SW480 (cell line): ENCODE data around the gene TXNDC12.
A peak's percentile ranks its signal among the peaks of the same experiment; 100 is the strongest.

Experiments used
- DNase-seq: peaks from one replicate; pipeline ENCODE4 v3.0.0-alpha.2; 2016; ENCODE audit warnings: low spot score

TXNDC12 gene

DNA sequence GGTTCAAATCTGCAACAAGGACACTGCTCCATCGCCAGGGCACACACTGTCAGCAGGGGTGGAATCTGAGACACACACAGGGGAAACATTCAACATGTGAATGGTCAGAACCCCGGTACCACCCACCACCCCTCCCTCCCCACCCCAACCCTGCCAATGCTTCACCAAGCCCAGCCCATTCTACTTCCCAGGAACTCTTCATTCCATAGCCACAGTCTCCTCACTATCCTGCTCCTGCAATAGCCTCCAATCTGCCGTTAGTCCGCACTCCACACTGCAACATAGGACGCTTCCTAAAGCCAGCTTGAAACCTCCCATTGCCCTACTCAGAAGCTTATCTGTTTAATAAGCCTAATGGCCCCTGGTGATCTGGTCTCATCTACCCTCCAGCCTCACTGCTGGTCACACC lies 57.0 kb downstream of the TXNDC12 start:
- no peak for DNase-seq

DNA sequence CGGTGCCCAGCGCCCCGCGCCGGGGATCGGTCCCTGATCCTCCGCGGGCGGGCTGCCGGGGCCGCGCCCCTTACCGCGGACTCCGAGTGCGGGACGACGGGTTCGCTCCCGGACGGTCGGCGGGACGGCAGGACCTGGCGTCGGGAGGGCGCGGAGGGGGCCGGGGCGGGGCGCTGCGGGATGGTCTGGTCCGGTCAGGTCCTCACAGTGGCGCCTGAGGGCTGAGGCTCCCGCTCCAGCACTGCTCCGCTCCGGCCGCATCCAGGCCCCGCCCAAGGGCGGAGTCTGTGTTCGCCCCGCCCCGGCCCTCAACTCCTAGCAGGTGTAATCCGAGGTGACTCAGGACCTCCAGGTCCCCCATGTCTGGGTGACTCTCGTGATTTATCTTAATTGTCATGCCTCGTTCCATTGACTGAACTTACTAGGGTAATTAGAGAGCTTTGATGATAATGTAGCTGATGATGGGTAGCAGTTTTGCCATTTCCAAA lies 64.5 kb downstream of the TXNDC12 start, which contains the start of gene RAB3B:
TSS of gene RAB3B (minus strand) at position 223 of the 488 bp plus-strand sequence. CDS start 13,583 bp downstream, outside the sequence.
- peak; percentile 65 for DNase-seq

DNA sequence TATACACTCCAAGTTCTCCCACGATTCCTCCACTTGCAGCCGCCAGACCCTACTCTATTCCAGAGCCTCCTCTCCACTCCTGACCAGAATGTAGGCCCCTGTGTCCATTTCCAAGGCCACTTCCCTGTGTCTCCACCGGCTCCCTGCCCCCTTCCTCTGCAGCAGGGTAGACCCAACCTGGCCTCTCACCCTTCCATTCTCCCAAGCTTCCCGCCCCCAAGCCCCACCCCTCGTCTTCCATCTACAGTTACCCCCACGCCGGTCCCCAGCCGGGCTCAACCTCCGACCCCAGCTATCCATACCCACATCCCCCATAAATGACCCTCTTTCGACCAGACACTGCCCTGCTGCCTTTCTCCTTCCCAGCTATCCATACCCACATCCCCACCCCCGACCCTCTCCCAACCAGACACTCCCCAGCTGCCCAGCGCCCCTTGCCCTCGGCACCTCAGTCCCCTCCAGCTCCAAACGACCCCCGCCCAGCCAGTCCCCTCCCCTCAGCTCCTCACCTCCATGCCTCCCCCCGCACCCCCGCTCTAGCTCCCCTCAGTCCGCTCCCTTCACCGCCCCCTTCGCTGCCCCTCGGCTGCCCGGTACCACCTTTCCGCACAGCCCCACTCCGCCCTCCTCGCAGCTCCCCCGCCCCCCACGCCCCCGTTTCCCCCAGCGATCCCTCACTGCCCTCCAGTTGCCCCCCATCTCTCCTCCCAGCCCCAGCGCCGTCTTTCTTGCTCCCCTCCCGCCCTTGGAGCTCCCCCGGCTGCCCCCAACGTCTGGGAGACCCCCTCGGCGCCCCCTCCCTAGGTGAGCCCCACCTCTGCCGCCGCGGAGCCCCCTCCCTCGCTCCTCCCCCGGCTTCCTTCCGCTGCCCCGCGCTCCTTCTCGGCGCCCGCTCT lies 65.2 kb downstream of the TXNDC12 start:
- no peak for DNase-seq

DNA sequence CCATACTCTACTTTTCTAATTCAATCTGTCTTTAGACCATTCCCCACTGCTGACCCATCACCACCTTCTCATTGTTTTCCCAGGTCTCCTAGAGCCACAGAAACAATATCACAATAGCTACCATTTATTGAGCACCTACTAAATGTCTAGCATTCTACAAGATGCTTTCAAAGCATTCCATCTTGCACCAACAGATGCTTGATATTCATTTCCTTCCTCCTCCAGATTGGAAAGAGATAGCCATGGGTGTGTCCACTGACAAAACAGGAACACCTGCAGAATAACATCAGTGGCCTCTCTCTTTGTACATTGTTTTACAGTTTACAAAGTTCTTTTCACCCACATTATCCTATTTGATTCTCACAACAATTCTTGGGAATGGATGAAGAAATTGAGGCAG lies 66.7 kb downstream of the TXNDC12 start:
- no peak for DNase-seq

DNA sequence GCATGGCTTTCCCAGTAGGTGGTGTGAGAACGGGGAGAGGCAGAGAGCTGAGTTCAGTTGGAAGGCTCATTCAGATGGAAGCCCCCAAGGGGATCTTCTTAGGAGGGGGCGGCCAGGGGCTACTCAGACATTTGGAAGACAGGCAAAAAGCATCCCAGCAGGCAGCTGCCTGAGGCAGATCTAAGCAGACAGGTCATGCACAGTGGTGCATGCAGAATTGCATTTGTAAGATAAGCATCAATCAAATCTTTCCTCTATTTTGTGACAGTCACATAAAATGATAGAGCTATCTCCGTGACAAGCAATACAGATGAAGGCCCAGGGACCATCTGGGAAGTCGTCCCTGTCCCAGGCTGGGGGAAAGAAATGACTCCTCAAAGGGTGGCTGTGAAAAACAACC lies 68.3 kb downstream of the TXNDC12 start:
- no peak for DNase-seq

DNA sequence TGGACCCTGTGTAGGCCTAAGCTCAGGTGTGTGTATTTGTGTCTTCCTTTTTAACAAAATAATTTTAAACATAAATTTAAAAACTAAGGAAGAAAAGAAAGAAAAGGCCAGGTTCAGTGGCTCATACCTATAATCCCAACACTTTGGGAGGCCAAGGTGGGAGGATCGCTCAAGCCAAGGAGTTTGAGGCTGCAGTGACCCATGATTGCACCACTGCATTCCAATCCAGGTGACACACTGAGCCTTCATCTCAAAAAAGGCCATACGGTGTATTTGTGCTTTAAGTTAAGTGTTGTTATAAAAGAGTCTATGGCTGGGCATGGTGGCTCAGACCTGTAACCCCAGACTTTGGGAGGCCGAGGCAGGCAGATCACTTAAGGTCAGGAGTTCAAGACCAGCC lies 72.8 kb downstream of the TXNDC12 start:
- DNase-seq, result no peak

DNA sequence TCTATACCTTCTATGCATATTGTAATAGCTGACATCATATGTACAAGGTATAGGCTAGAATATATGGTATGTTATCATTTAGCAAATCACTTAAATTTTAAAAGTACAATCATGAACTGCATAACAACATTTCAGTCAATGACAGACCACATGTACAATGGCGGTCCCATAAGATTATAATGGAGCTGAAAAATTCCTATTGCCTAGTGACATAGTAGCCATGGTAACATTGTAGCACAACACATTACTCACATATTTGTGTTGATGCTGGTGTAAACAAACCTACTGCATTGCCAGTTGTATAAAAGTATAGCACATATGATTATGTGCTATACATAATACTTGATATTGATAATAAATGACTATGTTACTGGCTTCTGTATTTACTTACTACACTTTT lies 73.4 kb downstream of the TXNDC12 start:
- no peak for DNase-seq

DNA sequence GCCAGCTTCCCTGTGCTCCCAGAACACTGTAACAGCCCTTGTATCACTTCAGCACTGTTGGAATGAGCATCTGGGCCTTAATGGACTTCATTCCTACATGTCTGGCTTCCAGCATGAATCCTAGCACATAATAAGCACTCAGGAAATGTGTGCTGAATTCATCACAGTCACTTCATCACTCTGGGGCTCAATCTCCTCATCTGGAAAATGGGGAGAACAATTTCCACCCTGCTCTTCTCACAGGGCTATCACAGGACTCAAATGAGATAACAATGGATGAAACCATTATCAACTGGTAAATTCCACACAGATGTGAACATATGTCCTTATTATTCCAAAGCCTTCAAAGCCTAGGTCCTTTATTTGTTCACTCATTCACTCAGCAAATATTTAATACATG lies 76.9 kb downstream of the TXNDC12 start:
- no peak for DNase-seq

DNA sequence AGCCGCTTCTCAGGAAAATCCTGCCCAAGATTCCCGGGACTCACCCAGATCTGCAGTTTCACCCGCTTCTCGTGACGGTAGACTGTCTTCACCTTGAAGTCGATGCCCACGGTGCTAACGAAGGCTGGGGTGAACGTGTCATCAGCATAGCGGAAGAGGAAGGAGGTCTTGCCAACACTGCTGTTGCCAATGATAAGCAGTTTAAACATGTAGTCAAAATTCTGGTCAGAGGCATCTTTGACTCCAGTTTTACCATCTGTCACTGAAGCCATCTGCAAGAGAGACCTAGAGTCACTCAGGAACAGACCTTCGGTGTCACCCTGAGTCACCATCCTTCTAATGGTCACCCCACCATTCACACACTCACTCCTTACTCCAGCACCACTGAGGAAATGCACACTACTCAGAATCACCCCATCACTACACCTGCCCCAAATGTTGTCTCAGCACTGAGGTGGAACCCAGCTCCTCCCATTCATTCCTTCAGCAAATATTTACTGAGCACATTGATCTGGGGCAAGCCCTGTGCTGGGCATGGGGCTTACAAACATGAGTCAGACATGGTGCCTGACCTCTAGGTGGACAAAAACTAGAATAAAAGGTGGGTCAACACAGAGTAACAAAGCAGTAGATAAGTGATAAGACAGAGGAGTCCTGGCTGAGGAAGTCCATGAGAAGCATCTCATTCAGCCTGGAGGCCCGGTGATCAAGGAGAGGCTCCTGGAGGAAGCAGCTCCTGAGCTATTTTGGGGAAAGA lies 78.0 kb downstream of the TXNDC12 start:
- no peak for DNase-seq

DNA sequence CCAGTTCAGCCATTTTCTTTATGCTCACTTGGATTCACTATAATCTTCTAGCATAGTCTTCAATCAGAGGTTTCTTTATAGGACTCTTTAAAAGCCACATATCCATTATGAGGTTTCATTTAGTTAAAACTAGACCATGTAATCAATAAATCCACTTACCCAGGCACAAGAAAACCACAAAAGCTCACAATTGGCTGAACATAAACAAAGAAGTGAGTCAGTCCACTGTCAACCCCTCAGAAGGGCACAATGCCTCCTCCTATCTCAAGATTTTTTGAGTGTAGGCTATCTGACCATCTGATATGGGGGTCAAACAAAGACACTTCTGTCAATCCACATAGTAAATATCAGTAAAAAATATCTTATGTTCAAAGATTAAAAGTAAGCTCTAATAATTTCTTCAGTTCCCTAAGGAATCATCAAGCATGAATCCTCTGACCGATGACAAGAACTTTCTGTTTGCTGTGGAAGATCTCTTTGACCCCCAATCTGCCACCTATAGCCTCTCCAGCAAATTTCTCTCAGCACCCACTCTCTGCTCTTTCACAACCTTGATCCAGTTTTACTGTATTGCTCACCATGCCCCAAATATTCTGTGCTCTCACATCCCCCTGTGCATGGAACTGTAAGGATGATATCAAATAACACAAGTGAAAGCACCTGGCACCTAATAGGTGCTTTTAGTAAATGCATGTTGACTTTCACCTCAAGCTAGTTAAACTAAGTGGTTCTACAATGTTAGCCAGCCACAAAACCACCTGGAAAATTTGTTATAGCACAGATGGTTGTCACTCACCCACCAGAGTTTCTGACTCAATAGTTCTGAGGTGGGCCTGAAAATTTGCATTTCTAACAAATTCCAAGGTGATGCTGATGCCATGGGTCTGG lies 81.2 kb downstream of the TXNDC12 start:
- peak; percentile 17 for DNase-seq
